NCI-H2171 treated with DMSO at 0.1 percent for 48 hours (cell line): Measurements from ENCODE around the gene ZMYM2.
A peak's percentile ranks its signal among the peaks of the same experiment; 100 is the strongest.

Experiments
- DNase-seq: peaks from one replicate; lab custom pipeline; 2025; lab: John Stamatoyannopoulos, UW

The ZMYM2 gene

DNA sequence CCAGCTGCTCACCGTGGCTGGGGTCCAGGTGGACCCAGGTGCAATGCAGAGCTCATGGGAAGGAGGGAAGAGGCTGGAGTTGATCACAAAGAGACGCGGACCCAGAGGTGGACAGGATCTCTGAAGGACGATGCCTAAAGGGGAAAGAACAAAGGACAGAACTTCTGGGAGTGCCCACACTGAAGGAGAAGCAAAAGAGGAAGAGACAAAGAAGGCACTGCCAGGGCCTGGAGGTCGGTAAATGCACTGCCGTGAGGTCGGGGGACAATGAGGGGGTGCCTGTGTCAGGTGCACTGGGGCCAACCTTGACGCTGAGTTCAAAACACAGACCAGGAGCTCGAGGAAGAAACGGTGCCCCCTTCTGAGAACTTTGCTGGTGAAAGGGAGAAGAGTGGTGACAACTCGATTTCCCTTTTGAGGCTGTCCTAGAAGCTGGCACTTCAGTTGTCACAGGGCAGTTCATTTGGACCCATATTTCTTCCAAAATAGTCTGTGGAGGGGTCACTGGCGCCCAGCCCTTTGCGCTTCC lies 146.7 kb downstream of the ZMYM2 start:
- no peak for DNase-seq

DNA sequence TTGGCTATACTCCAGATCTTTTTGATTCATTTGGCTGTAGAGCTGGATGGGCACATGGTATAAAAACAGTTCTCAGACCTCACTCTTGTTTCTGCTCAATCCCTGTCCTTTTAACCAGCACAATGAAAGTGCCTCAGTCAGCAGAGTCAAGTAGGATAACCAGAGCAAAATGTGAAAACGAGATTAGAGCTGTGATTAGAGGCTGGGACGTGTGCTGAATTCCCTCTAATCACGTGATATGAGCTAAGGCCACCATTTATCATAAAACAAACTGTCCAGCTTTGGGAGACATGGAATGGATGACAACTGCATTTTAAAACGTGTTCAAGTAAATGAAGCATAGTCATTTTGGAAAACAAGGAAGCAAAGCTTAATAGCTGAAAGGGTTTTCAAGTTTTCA lies 148.2 kb downstream of the ZMYM2 start:
- DNase-seq: no peak

DNA sequence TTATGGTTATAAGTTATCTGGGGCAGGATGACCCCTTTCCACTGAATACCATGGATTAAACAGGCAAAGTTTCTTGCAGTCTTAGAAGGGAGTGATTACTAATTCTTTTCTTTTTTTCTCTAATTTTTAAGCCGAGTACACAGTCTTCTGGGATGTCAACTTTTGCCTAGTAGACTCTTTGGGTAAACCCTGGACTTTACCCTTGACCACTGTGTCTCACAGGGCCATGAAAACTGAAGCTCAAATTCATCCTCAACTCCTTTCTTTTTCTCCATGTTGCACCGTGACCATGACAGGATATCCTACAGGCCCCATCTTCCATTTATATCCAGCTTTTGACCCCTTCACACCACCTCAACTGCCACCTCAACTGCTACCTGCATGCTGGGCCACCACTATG lies 150.5 kb downstream of the ZMYM2 start:
- no peak for DNase-seq

DNA sequence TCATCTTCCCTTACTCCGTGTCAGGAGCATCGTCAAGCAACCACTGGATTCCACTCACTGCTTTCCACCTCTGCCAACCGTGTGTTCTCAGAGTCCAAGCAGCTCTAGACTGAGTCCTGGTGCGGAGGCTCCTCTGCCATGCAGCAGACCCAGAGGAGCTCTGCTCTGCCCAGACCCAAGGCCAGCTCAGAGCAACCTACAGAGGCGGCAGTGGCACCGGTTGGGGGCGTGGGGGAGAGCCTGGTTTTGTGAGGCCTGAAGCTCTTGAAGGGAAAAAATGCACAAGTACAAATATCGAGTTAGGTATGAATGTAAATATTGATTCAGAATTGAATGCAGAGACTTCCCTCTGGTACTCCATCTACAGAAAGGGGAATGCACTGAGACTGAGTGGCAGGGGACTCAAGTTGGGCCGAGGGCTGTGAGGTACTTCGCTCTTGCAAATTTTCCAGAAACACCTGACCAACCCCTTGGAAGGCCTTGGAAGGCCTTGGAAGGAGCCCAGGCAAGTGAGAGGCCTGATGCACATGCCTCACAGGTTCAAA lies 155.6 kb downstream of the ZMYM2 start:
- DNase-seq: no peak

DNA sequence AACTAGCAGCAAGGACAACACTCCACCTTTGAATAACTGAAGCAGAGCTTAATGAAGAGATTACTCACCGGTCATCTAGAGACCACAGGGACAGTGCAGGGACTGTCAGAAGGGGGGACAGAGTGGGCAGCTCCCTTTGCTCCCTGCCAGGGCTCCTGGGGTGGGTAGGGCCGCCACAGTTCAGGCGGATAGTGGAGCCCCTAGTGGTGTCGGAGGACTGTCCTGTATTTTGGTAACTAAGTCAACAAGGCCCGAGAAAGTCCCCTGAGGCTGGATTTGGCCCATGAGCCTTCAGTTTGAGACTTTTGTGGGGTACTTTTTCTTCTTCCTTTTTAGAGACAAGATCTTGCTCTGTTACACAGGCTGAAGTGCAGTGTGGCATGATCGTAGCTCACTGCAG lies 157.7 kb downstream of the ZMYM2 start:
- no peak for DNase-seq

DNA sequence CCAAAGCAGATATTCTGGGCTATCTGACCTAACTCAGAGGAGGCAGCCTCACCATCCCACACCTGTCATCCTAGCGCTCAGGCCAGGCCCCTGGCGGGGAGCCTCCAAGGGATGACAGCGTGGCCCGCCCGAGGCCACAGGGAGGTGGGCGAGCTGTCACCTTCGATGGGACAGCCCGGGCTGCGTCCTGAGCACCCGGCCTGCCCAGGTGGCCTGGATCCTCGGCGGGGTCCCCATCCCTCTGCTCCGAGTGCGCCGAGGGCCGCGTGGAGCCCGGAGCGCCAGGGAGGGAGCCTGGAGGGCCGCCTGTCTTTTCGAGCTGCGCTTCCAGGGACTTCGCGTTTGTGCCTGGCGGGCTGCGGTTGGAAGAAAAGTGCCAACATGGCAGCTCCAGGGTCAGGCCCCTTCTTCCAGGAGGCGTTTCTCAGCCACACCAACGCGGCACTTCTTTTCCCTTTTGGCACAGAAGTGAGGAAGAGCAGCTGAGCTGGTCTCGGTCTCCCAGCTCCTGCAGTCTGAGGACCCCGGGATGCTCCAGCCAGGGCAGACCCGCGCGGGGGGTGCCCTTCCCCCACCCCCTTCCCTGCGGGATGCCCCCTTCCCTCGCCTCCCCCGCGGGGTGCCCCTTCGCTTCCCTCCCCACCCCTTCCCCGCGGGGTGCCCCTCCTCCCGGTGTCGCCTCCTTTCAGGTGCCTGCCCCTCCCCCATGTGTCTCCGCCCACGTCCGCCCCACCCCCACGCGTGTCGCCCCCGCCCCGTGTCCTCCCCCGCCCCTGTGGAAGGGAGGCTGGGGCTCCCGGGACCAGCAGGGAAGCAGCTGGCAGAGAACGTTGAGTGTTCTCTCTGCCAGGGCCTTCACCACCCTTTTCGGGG lies 160.0 kb downstream of the ZMYM2 start:
- peak; percentile 34 for DNase-seq

DNA sequence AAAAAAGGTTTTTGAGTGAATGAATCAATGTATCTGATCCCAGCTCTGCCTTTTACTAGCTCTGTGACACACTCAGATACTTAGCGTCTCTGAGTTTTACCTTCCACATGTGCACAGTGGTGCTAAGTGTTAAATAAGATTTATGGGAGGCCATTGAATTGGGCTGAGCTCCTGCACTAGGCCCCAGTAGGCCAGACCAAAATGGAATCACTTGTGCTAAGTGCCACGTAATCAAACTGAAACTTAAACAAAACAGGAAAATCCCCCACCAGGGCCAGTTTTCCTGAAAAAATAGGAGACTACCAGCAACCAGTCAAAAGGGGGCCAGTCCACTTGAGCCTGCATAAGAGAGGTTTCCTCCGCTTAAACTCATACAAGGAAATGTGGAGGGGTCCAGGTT lies 161.4 kb downstream of the ZMYM2 start:
- DNase-seq: no peak

DNA sequence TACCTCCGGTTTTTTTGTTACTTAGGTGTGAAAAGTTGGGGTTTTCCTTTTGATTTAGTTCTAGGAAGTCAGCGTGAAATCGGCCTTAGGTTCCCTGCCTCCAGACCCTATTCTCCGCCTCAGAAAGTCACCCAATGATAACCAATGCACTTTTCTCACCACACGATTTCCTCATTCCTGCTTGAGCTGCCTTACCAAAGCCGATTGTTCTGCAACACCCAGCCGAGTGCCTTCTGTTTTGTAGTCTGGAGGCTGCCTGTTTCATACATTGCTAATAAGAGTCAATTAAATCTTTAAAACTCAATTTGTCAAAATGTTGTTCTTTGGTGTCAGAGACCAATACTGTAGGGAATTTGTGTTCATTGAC lies 162.6 kb downstream of the ZMYM2 start:
- no peak for DNase-seq

DNA sequence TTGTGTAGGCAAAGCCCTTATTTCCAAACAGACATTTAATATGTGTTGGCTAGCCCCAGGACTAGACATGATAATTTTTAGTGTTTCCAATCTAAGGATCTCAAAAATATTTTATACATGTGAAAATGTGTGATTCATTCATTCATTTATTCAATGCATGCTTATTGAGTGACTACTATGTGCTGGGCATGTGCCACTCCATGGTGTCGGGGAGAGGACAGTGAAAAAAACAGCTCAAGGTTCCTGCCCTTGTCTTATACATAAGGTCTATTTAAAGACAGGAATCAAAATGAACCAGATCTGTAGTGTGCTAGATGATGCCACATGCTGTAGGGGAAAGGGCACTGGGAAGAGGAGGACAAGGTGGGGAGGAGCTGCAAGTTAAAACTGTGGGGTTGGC lies 165.8 kb downstream of the ZMYM2 start:
- DNase-seq: no peak

DNA sequence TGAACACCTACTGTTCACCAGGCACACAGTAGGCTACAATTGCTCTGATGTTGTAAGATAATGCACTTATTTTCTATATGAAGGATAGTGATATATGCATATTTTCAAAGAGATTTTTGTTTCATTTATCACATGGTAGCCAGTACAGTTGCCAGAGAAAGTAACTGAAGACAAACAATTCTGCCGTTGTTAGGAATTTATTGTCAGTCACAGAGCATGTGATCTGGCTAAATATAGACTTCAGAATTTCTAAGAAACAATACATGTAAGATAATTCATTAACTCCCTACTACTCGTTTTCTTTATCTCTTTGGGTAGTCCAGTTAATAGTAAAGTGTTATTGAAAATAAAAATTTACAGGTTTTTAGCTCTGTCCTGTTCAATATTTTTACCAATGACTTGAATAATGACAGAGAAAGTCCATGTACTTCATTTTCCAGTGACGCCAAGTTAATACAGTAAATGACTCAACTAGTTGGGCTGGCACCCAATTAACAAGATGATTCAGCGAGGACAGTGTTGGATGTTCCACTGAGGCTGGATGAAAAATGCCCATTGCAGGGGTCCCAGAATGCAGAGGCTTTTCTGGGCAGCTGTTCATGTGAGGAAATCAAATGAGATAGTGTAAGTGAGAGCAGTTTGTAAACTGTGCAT lies 166.7 kb downstream of the ZMYM2 start:
- DNase-seq: no peak

DNA sequence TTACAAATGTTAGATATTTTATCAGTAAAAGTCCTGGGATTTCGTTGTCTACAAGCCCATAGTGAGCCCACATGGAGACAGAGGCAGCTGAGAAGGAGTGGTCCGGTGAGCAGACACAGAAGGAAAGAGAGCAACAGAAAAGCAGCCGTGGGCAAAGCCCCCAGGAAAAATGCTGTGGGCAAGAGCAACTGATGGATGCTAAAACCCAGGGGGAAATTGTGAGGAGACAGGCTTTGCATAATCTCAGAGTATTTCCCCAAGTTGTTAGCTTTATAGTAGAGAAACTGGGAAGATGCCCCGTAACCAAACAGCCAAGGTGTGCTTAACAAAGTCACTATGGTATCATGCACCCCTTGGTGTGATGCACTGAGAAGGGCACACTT lies 167.2 kb downstream of the ZMYM2 start:
- DNase-seq: no peak

DNA sequence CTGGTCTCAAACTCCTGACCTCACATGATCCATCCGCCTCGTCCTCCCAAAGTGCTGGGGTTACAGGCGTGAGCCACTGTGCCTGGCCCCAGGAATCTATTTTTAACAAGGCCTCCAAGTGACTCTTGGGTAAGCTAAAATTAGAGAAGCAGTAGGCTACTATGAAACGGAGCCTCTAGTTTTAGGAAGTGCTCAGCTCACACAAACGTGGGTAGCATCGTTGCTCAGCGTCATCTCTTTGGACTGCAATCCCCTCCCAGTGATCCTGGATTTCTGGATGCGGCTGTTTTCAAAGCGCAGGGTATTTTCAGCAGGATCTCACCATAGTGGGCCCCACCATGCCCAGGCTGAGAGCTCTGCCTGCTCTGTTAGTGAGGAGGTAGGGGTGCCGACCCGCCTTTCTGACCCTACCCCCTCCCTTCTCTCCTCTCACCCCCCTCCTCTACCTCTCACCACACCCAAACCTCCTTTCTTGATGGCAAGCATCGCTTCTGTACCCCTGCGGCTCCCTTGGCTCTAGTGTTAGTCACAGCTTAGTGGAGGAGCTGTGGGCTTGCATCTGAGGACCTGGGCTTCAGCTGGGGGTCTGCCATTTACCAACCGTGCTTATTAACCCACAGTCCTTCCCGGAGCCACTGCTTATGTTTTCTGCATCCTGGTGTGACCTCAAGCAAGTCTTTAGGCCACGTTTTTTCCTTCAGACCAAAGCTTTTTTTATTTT lies 168.2 kb downstream of the ZMYM2 start:
- DNase-seq: no peak

DNA sequence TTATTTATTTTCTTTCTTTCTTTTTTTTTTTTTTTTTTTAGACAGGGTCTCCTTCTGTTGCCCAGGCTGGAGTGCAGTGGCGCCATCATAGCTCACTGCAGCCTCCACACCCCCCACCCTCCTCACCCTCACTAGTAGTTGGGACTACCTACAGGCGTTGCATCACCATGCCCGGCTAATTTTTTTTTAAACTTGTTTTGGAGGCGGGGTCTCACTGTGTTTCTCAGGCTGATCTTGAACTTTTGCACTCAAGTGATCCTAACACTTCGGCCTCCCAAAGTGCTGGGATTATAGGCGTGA lies 168.7 kb downstream of the ZMYM2 start:
- DNase-seq: no peak

DNA sequence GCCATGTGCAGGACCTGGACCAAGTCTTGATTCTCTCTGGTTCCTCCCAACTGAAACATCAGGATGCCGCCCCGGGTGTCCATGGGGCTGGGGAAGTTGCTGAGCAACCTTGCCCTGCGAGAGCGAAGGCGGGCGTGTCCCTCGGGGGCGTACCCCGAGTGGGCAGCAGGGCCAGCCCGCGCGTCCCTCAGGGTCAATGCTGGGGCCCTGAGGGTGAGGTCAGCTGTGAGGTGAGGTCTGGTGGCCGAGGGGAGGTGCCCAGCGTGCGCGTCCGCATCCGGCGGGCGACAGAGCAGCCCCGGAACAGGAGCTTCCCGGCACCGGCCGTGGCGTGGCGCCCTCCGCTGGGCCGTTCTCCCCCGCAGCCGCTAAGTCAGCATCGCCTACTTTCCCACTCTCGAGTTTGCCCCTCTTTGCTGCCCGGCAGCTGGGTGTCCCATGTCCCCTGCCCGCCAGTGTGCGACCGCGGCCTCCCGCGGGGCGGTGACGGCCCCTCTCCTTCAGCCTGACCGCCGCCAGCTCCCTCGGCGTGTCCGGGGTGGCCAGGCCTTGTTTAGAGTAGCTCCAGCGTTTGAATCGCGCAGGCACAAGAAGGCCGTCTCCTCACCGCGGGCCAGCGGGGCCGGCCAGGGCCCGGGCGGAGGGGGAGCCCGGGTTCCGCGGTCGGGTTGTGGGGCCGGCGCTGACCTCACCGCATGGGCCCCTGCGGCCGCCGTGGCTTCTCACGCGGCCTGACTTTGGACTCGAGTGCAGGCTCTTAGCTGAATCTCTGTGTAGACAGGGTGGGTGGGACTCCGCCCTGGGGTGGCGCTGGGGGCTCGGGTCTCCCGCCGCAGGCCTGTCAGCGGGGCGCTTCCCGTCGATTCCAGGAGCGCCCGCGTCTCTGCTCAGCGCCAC lies 169.3 kb downstream of the ZMYM2 start:
- DNase-seq: no peak

DNA sequence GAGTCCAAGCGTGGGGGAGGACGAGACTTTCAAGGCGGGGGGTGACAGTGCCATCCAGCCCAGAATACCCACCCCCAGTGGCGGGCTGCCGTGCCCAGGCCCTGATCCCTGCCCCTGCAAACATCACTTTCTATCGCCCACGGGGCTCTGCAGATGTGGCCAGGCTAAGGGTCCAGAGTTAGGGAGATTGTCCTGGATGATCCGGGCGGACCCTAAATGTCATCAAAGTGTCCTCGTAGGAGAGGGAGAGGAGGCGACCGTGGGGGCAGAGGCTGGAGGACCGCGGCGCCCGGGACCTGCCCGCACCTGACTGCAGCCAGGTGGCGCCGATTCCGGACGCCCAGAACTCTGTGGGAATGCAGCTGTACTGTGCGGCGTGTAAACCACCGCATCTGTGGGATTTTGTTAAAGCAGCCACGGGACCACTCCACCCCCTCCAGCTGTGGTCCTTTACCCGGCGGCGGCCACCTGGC lies 170.0 kb downstream of the ZMYM2 start:
- DNase-seq: no peak

DNA sequence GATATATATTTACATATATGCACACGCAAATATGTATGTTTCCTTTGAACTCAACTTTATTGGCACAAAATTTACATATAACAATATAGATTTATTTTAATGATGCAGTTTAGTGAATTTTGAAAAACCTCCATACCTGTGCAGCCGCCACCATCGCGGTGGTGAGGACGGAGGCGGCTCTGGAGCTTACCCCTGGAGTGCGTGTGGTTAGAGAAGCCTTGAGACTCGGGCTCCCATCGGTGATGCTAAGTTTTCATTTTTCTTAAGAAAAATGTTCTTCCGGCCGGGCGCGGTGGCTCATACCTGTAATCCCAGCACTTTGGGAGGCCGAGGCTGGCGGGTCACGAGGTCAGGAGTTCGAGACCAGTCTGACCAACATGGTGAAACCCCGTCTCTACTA lies 170.5 kb downstream of the ZMYM2 start:
- DNase-seq: no peak

DNA sequence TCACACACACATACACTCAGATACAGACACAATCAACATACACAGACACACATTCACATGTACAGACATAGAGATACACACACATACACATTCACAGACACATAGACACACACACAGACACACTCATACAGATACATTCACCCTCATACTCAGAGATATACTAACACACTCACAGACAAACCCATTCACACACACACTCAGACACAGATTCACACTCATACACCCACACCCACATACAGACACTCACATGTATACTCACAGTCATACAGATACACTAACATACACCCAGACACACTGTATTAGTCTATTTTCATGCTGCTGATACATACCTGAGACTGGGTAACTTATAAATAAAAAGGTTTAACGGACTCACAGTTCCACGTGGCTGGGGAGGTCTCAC lies 171.5 kb downstream of the ZMYM2 start:
- DNase-seq: no peak

DNA sequence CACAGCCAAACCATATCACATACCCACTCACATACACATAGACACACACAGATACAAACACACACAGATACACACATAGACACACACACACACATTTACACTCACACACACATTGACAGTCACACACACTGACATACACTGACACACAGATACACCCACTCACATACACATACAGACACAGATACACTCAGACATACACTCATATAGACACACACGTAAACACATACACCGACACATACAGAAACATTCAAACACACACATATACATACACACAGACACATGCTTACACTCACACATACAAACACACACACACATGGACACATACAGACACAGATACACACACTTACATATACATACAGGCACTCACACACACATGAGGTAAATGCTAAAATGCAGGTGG lies 172.1 kb downstream of the ZMYM2 start:
- no peak for DNase-seq

DNA sequence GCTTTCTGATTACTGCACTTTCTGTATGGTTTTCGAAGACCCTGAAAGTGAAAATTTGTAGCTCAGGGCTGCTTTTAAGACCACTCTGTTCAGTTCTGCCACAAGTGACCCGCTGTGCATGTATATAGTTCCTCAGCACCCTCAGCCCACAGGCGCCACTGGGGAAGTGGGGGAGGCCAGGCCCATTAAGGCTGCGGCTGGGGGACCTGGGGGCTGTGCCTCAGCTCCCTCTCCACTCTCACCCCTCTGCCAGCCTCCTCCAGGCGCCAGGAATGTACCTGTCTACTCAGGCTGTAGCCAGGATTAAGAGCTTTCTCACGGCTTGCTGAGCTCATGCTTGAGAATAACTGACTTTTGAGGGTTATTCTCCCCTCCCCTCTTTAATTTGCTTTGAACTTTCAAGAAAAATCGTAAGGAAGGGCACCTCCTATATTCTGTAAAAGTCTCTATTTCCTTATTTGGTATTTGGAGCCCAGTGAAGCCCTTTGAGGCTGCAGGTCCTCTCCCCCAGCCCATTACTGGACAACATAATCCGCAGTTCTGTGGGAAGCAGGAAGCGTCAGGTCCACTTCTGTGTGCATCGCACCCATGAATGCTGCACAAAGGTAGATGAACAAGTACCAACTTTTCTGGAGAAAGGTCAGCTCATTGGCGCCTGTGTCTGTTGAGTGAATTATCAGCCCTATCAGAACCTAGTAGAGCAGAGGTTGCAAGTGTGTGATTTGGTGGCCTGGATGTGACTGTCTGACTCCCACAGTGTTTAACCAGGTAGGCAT lies 172.7 kb downstream of the ZMYM2 start:
- no peak for DNase-seq

DNA sequence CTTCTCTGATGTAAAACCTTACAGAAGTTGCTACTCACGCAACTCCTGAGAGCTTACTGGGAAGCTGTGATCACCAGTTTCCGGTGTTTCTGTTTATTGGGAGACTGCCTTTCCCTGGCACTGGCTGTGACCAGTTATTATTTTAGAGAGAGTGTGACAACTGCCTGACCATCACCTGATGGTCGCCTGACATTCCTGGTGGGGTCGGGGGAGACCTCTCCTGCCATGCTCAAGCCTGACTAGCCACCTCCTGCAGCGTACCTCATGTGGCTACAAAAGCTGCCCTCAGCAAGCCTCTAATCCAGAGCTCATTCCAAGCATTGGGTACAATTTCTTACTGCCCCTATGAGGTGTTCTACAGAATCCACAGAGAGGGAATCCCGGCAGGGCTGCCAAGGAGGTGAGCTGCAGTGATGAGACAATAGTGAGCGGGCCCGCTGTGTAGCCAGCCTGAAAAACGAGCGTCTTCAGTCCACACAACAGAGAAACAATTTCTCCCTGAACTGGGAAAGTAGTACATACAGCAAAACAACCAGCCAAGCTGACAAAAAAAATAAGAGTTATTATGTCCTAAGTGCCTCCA lies 173.6 kb downstream of the ZMYM2 start:
- no peak for DNase-seq
